Heart left ventricle (tissue), 16 donors: Measurements from ENCODE around the gene EPB41L2. TPM values are rescaled to one million over a fixed set of nuclear protein-coding genes. Genes with fewer than 3 reads are reported as not detected.
"Not testable (repeated sequence)": the region's sequence is repeated elsewhere in the genome, so short reads cannot be mapped to it uniquely, and the experiment has no call there.

ENCODE experiments used
- ATAC-seq, 4 donors: fragments of 200-7000 bp; cut with Tn5 transposase; one replicate each; pipeline ENCODE4 v1.9.1; 2020 to 2022; ENCODE audit warnings: moderate library complexity in 4 of 4, mild to moderate bottlenecking in 3 of 4, moderate number of reproducible peaks in 1 of 4
- DNase-seq, 5 donors: peaks; one replicate each; pipeline ENCODE4 v3.0.0-alpha.2; 2020
- H3K27ac ChIP-seq, 12 donors: fragments of 200-600 bp; sonication (generic) in 4 of 12; one replicate each; pipeline versions ENCODE4 v1.5.0 to v1.8.0; 2016 to 2022; ENCODE audit warnings: mild to moderate bottlenecking in 2 of 12
- H3K27me3 ChIP-seq, 9 donors: fragments of 200-600 bp; sonication (generic) in 2 of 9; one replicate each; pipeline versions ENCODE4 v1.5.1 to v1.8.0; 2016 to 2022; ENCODE audit warnings: mild to moderate bottlenecking in 3 of 9
- H3K36me3 ChIP-seq, 9 donors: fragments of 200-600 bp; sonication (generic) in 2 of 9; one replicate each; pipeline versions ENCODE4 v1.5.0 to v1.8.0; 2018 to 2022; ENCODE audit warnings: mild to moderate bottlenecking in 2 of 9
- H3K4me1 ChIP-seq, 12 donors: fragments of 200-600 bp; sonication (generic) in 4 of 12; one replicate each; pipeline versions ENCODE4 v1.5.0 to v1.8.0; 2016 to 2022; ENCODE audit warnings: mild to moderate bottlenecking in 3 of 12
- H3K4me3 ChIP-seq, 12 donors: fragments of 200-600 bp; sonication (generic) in 4 of 12; one replicate each; pipeline versions ENCODE4 v1.5.0 to v1.8.0; 2017 to 2022; ENCODE audit warnings: mild to moderate bottlenecking in 9 of 12, moderate library complexity in 4 of 12
- H3K9me3 ChIP-seq, 12 donors: fragments of 200-600 bp; sonication (generic) in 4 of 12; one replicate each; pipeline versions ENCODE4 v1.5.0 to v1.8.0; 2016 to 2022; ENCODE audit warnings: mild to moderate bottlenecking in 1 of 12
- POLR2A ChIP-seq, 2 donors: fragments of 450-650 bp; IDR thresholded peaks; one replicate each; pipeline ENCODE4 v1.6.1; 2017; ENCODE audit warnings: antibody characterized with exemption in 2 of 2, mild to moderate bottlenecking in 2 of 2, moderate library complexity in 2 of 2
- WGBS, 4 donors: extraction: QIAGEN DNeasy Blood & Tissue Kit in 2 of 4; methylation state at CpG; one replicate each; pipeline versions ENCODE4 v1.1.5 to v1.1.7; 2013 to 2018; 5-methylcytosine and 5-hydroxymethylcytosine counted together
- intact Hi-C, 10 donors: fragments of 100-400 bp; cut with DNase I; formaldehyde crosslinking; loops; one replicate each; pipeline versions ENCODE4 v1.11.1 to v1.14.2; 2022
- polyA plus RNA-seq, 2 donors: library from polyadenylated mRNA; stranded (reverse); fragments of 200-250 nt; gene quantifications; one replicate each; pipeline ENCODE4 v1.2.3, GENCODE V29; 2013
- total RNA-seq, 9 donors: library from RNA; depleted of rRNA in 2 of 9; stranded (reverse); fragments of >200 nt in 2 of 9; fragmentation: NEBNext Ultra II Directional in 3 of 9; extraction: Animal tissue kit (Norgen Biotek cat#: 25700) in 3 of 9; gene quantifications; one replicate each; pipeline versions ENCODE4 v1.1.0 to v1.2.4, GENCODE V29; 2016 to 2023
- TF ChIP-seq, protein P1 (sequence below), 12 donors: fragments of 200-600 bp; sonication (generic) in 4 of 12; IDR thresholded peaks; one replicate each; pipeline versions ENCODE4 v1.5.0 to v1.8.0; 2018 to 2022; ENCODE audit warnings: antibody characterized with exemption in 12 of 12, mild to moderate bottlenecking in 5 of 12
- donor health status: ischemic (EF 13 %, LVEDD 7.1; RV severe dilation, severe dysfunction).
- donor health status: healthy with polysubstance abuse.
- donor health status: DM: no; HTN: yes; CAD: no.
- donor health status: DM: no; HTN: no; CAD: no.
- donor health status: ischemic (EF 25% LVEDD 6.9; RV normal size, moderate dysfunction).
- donor health status: ischemic (EF 25% LVEDD 5.7; RV mildly dilated, moderate dysfunction).
- donor health status: healthy.
- donor health status: DM: yes; HTN: yes; CAD: no.
- donor health status: ischemic (EF 35%, LVEDD 5.7; RV mildly dilated, moderate dysfunction).
- donor health status: nonischemic (EF 11% LVEDD 7.7; RV severe dilation, severe dysfunction).
- donor health status: DM: yes; HTN: yes; CAD: no.
- donor health status: PGD.
- donor health status: ischemic (EF 29% LVEDD 5.4; RV normal size, mild dysfunction).
- donor health status: nonischemic (EF 23%, LVEDD 6.1; RV moderate dilation, normal function).

Gene EPB41L2
- total and polyA plus RNA-seq, 11 donors = 21.3 to 115 (median 51.9) TPM

- ATAC-seq (no peak), DNase-seq (no peak)
- H3K4me3 ChIP-seq = no peak overlapping the region
- intact Hi-C loops = no loop called here
- 62 to 76% (median 67%) methylated on average over 4 of the region's 4 CpGs for WGBS, 4 donors
- no peak for TF ChIP-seq POLR2A (IDR thresholded peaks at IDR 0.05)
- TF ChIP-seq, protein P1, sequence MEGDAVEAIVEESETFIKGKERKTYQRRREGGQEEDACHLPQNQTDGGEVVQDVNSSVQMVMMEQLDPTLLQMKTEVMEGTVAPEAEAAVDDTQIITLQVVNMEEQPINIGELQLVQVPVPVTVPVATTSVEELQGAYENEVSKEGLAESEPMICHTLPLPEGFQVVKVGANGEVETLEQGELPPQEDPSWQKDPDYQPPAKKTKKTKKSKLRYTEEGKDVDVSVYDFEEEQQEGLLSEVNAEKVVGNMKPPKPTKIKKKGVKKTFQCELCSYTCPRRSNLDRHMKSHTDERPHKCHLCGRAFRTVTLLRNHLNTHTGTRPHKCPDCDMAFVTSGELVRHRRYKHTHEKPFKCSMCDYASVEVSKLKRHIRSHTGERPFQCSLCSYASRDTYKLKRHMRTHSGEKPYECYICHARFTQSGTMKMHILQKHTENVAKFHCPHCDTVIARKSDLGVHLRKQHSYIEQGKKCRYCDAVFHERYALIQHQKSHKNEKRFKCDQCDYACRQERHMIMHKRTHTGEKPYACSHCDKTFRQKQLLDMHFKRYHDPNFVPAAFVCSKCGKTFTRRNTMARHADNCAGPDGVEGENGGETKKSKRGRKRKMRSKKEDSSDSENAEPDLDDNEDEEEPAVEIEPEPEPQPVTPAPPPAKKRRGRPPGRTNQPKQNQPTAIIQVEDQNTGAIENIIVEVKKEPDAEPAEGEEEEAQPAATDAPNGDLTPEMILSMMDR (IDR thresholded peaks at IDR 0.05) = no peak
- H3K27me3 ChIP-seq = no peaks in the 10 kb centered on the region
- H3K4me1 ChIP-seq = peaks cover 0 to 4% (median 0%) of the 10 kb centered on the region in 12 donors
- H3K9me3 ChIP-seq = no peaks in the 10 kb centered on the region
- H3K36me3 ChIP-seq = peaks cover 0 to 7% (median 0%) of the 10 kb centered on the region in 9 donors
- no peak overlapping the region for H3K27ac ChIP-seq
Measured at GRCh38 chr6:130918171-130918570, 144.9 kb downstream of the EPB41L2 start.

- ATAC-seq, intact Hi-C loops: not testable (repeated sequence)
Measured at GRCh38 chr6:130915606-130916005, 147.4 kb downstream of the EPB41L2 start.

DNA sequence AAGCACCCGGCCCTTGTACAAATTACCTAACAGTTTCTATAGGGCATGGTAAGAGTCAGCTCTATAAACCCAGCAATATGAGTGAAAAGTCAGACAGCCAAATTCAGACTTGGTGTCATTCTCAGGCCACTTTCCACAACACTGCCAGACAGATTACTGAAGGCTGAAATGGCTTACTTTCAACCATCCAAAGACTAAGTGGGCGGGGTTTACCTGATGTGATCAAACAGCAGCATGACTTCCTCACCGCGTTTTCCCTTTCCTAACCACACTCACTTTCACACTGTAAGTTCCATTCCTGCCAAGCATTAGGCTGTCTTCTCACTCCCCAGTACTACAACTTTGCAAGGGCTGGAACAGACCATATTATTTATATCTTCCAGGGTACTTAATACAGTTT, 149.9 kb downstream of the EPB41L2 start:
- intact Hi-C loops = no loop called here
- no peak overlapping the region for H3K4me3 ChIP-seq
- no peaks in the 10 kb centered on the region for H3K36me3 ChIP-seq
- peaks cover 0 to 16% (median 0%) of the 10 kb centered on the region in 12 donors for H3K4me1 ChIP-seq
- ATAC-seq = no peak
- no peak for DNase-seq
- H3K27ac ChIP-seq = no peak overlapping the region
- TF ChIP-seq, protein P1 (IDR thresholded peaks at IDR 0.05) = no peak
- no peak for TF ChIP-seq POLR2A (IDR thresholded peaks at IDR 0.05)
- H3K9me3 ChIP-seq = peaks cover 0 to 13% (median 0%) of the 10 kb centered on the region in 12 donors
- H3K27me3 ChIP-seq = no peaks in the 10 kb centered on the region
- WGBS, 4 donors = 70 to 81% (median 72%) methylated on average over 4 of the region's 4 CpGs

More at GRCh38 chr6:130915606-130916005, 147.4 kb downstream of the EPB41L2 start:
- not testable (repeated sequence) for H3K27ac ChIP-seq, DNase-seq, H3K36me3 ChIP-seq, H3K4me3 ChIP-seq, H3K9me3 ChIP-seq, H3K27me3 ChIP-seq
- H3K4me1 ChIP-seq = peaks cover 0 to 13% (median 0%) of the 10 kb centered on the region in 12 donors
- WGBS, 4 donors = 90 to 99% (median 94%) methylated on average over 2 of the region's 2 CpGs

DNA sequence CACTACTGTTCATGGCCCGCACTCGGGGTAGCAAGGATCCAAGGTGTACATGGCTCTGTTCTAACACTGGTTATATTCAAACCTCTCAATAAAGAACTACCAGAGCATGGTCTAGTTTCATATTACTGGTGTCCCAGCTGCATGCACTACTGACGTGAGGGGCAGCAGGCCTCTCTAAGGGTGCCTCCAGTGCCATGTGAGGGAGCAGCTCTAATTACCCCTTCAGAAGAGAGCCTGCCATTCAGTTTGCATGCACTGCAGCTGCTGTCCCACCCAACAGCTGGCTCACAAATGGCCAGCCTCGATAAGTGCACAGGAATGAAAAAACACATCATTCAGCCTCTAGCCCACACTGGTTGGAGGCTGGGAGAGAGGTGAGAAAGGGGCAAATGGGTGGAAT, 150.6 kb downstream of the EPB41L2 start:
- Histone ChIP-seq H3K27ac (no peak overlapping the region), H3K4me1 (peaks cover 0 to 23% (median 0%) of the 10 kb centered on the region in 12 donors), H3K27me3 (no peaks in the 10 kb centered on the region), H3K9me3 (peaks cover 0 to 13% (median 0%) of the 10 kb centered on the region in 12 donors), H3K4me3 (no peak overlapping the region), H3K36me3 (no peaks in the 10 kb centered on the region)
- DNase-seq = peak in 1 of 5 donors; percentile 26
- 77 to 84% (median 79%) methylated on average over 4 of the region's 4 CpGs for WGBS, 4 donors
- TF ChIP-seq POLR2A (IDR thresholded peaks at IDR 0.05) = no peak
- TF ChIP-seq, protein P1 (IDR thresholded peaks at IDR 0.05) = no peak
- intact Hi-C loops = no loop called here
- peak in 2 of 4 donors; percentile 16 to 39 for ATAC-seq

- no peaks in the 10 kb centered on the region for H3K27me3 ChIP-seq
- no peak overlapping the region for H3K27ac ChIP-seq
- peaks cover 0 to 13% (median 0%) of the 10 kb centered on the region in 12 donors for H3K9me3 ChIP-seq
- ATAC-seq (no peak), DNase-seq (no peak)
- H3K4me3 ChIP-seq = no peak overlapping the region
- peaks cover 0 to 36% (median 0%) of the 10 kb centered on the region in 12 donors for H3K4me1 ChIP-seq
- no peak for TF ChIP-seq POLR2A (IDR thresholded peaks at IDR 0.05)
- TF ChIP-seq, protein P1 (IDR thresholded peaks at IDR 0.05) = no peak
- H3K36me3 ChIP-seq = no peaks in the 10 kb centered on the region
- WGBS, 4 donors = 80 to 89% (median 86%) methylated on average over 2 of the region's 2 CpGs
- intact Hi-C loops = no loop called here
Measured at GRCh38 chr6:130908958-130909357, 154.1 kb downstream of the EPB41L2 start.
